Nephron (organoid): ENCODE measurements around the gene ERVK3-1.

ENCODE experiments used
- H3K27ac Mint-ChIP-seq, 3 experiments: 2 replicates each; pipeline ENCODE4 v1.8.0; 2020; ENCODE audit warnings: mixed read lengths in 3 of 3, mild to moderate bottlenecking in 2 of 3, moderate library complexity in 1 of 3
- H3K27me3 Mint-ChIP-seq: 2 replicates; pipeline ENCODE4 v1.8.0; 2021; ENCODE audit warnings: low read depth, mild to moderate bottlenecking, moderate library complexity, mixed read lengths
- H3K36me3 Mint-ChIP-seq: 2 replicates; pipeline ENCODE4 v1.8.0; 2020; ENCODE audit warnings: low read depth, mixed read lengths
- H3K4me1 Mint-ChIP-seq: 2 replicates; pipeline ENCODE4 v1.8.0; 2020; ENCODE audit warnings: mixed read lengths
- H3K4me3 Mint-ChIP-seq, 3 experiments: 2 replicates each; pipeline ENCODE4 v1.8.0; 2020; ENCODE audit warnings: mild to moderate bottlenecking in 3 of 3, mixed read lengths in 3 of 3, moderate library complexity in 2 of 3
- H3K9me3 Mint-ChIP-seq: 2 replicates; pipeline ENCODE4 v1.8.0; 2020; ENCODE audit warnings: mixed read lengths
- TF ChIP-seq, protein P1 (sequence below), 3 experiments: fragments of 200-600 bp; sonication (generic); IDR thresholded peaks; one replicate each; pipeline ENCODE4 v1.5.0; 2021; ENCODE audit warnings: antibody characterized with exemption in 3 of 3; ENCODE audit not compliant: unreplicated experiment in 3 of 3

The ERVK3-1 gene

DNA sequence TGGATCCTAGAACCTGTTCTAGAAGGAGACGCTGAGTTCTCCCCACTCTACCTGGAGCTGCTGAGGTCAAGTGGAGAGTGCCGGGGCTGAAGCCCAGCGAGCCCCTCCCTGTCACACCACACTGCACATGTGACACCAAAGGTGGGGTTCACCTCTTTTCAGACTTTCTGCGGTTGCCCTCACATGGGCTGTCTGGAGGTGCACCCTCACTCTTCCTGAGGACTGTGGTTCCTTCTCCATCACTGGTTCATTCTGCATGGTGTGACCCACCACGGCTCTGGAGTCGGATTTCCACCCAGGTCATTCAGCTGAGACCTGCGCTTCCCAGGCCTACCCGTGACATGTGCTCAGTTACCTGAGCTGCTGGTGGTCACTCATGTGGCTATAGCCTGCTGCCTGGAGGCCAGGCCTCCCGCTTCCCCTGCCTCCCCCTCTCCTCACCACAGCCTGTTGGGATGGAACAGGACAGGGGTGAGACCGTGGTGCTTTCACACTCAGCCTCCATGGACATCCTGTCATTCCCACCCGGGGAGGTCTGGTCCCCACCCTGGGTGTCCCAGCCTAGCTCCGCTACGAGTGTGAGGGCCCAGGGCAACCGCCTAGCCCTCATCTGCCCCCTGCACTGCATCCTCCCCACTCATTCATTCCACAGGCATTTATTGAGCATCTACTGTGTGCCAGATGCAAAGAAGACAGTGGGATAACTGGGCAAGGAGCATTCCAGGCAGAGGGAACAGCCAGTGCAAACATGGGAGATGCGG is 48.7 kb downstream of the ERVK3-1 start:
- Mint-ChIP-seq H3K36me3 (peaks cover 8% of the 10 kb centered on the region), H3K9me3 (no peaks in the 10 kb centered on the region), H3K4me1 (no peaks in the 10 kb centered on the region), H3K27me3 (no peaks in the 10 kb centered on the region), H3K4me3 (peak overlapping the region in 1 of 3 experiments; percentile 30), H3K27ac (no peak overlapping the region)
- TF ChIP-seq, protein P1, sequence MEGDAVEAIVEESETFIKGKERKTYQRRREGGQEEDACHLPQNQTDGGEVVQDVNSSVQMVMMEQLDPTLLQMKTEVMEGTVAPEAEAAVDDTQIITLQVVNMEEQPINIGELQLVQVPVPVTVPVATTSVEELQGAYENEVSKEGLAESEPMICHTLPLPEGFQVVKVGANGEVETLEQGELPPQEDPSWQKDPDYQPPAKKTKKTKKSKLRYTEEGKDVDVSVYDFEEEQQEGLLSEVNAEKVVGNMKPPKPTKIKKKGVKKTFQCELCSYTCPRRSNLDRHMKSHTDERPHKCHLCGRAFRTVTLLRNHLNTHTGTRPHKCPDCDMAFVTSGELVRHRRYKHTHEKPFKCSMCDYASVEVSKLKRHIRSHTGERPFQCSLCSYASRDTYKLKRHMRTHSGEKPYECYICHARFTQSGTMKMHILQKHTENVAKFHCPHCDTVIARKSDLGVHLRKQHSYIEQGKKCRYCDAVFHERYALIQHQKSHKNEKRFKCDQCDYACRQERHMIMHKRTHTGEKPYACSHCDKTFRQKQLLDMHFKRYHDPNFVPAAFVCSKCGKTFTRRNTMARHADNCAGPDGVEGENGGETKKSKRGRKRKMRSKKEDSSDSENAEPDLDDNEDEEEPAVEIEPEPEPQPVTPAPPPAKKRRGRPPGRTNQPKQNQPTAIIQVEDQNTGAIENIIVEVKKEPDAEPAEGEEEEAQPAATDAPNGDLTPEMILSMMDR (IDR thresholded peaks at IDR 0.05; ENCODE audit: unreplicated experiment in 3 of 3): no peak

GRCh38 chr19:58354478-58355030 is 49.4 kb downstream of the ERVK3-1 start:
- Mint-ChIP-seq H3K27me3 (no peaks in the 10 kb centered on the region), H3K27ac (no peak overlapping the region), H3K4me3 (no peak overlapping the region), H3K36me3 (peaks cover 6% of the 10 kb centered on the region), H3K4me1 (no peaks in the 10 kb centered on the region), H3K9me3 (no peaks in the 10 kb centered on the region)
- TF ChIP-seq, protein P1 (IDR thresholded peaks at IDR 0.05; ENCODE audit: unreplicated experiment in 3 of 3): no peak

DNA sequence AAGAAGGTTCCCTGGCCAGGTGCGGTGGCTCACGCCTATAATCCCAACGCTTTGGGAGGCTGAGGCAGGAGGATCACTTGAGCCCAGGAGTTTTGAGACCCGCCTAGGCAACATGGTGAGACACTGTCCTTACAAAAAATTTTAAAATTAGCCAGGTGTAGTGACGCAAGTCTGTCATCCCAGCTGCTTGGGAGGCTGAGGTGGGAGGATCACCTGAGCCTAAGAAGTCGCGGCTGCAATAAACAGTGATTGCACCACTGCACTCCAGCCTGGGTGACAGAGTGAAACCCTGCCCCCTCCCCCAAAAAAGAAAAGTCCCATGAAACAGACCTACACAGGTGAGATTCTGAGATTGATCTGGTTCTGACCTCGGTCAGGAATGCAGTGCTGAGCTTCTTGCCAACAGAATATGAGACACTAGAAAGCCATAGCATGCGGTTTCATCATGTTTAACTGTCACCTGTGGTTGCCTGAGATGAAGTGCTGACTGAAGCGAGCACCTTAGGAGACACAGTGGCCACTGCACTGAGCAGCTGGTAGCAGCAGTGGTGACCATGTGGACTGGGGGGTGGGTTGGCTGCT is 50.1 kb downstream of the ERVK3-1 start:
- no peak overlapping the region for H3K4me3 Mint-ChIP-seq

DNA sequence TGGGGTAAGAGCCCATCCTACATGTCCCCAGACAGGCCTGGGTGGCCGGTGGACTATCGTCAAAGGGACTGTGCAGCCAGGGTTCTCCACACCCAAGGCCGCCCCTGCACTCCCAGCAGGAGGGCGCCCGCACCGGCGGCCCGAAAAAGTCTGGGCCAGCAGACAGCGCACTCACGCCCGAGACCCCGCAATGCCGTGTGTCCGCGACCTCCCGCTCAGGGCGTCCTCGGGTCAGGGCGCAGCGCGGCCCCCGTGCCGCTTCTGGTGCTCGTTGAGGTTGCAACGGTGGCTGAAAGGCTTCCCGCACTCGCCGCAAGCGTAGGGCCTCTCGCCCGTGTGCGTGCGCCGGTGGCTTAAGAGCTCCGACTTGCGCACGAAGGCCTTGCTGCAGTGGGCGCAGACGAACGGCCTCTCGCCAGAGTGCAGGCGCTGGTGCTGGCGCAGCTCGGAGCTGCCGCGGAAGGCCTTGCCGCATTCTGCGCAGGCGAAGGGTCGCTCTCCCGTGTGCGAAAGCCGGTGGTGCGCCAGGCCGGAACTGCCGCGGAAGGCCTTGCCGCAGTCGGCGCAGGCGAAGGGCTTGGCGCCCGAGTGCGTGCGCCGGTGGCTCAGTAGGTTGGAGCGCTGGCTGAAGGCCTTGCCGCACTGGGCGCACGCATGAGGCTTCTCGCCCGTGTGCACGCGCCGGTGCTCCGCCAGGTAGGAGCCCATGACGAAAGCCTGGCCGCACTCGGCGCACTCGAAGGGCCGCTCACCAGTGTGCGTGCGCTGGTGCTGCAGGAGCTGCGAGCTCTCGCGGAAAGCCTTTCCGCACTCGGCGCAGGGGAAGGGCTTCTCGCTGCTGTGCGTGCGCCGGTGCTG is 51.0 kb downstream of the ERVK3-1 start:
- TF ChIP-seq, protein P1 (IDR thresholded peaks at IDR 0.05; ENCODE audit: unreplicated experiment in 3 of 3): no peak
- Mint-ChIP-seq H3K27me3 (no peaks in the 10 kb centered on the region), H3K4me3 (no peak overlapping the region), H3K9me3 (no peaks in the 10 kb centered on the region), H3K27ac (no peak overlapping the region), H3K4me1 (no peaks in the 10 kb centered on the region), H3K36me3 (peaks cover 4% of the 10 kb centered on the region)

More for the DNA sequence above, 50.1 kb downstream of the ERVK3-1 start:
- Mint-ChIP-seq H3K4me1 (no peaks in the 10 kb centered on the region), H3K27me3 (no peaks in the 10 kb centered on the region), H3K36me3 (peaks cover 4% of the 10 kb centered on the region), H3K9me3 (no peaks in the 10 kb centered on the region), H3K27ac (no peak overlapping the region)
- TF ChIP-seq, protein P1 (IDR thresholded peaks at IDR 0.05; ENCODE audit: unreplicated experiment in 3 of 3): no peak

DNA sequence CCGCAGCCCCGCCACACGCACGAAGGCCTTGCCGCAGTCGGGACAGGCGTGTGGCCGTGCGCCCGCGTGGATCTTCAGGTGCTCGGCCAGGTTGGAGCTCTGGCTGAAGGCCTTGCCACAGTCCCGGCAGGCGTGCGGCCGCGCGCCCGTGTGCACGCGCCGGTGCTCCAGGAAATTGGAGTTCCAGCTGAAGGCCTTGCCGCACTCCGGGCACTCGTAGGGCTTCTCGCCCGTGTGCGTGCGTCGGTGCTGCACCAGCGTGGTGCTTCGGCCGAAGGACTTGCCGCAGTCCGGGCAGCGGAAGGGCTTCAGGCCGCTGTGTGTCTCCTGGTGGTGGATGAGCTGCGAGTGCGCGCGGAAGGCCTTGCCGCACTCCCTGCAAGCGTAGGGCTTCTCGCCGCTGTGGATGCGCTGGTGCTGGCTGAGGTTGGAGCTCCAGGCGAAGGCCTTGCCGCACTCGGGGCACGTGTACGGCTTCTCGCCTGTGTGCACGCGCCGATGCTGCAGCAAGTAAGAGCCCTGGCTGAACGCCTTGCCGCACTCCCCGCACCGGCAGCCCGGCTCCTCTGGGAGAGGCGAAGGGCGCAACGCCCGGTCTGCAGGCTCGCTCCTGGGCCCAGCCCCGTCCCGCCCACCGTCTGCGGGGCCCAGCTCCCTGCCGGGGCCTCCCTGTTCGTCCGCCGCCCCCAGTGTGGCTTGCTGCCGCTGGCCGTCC is 51.7 kb downstream of the ERVK3-1 start:
- peaks cover 4% of the 10 kb centered on the region for H3K36me3 Mint-ChIP-seq
- H3K9me3 Mint-ChIP-seq: no peaks in the 10 kb centered on the region
- no peak overlapping the region for H3K27ac Mint-ChIP-seq
- no peak overlapping the region for H3K4me3 Mint-ChIP-seq
- H3K4me1 Mint-ChIP-seq: no peaks in the 10 kb centered on the region
- H3K27me3 Mint-ChIP-seq: no peaks in the 10 kb centered on the region
- TF ChIP-seq, protein P1 (IDR thresholded peaks at IDR 0.05; ENCODE audit: unreplicated experiment in 3 of 3): no peak
